ENCODE measurements around the gene MCHR1.

DNA sequence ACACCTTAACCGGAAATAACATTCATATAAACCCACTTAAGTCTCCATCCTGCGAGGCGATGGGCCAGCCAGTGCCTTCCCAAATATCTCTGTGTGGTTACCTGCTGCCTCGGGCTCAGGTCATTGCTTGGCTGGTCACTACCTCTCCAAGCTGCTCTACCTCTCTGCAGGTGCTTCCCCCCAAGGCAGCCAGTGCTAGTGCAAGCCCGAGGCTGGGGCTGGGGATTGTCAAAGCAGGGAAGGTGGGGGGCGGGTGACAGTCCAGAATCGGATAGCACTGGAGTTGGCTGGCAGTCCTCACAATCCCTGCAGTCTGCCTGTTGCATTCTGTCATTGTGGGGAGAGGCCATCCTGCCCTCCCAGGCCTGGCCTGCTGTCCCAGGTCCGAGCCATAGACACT lies 11.1 kb downstream of the MCHR1 start:
- no peak for TF ChIP-seq GATA3 (IDR thresholded peaks at IDR 0.05; ENCODE audit: low read depth, low read length)
- TF ChIP-seq GATA2 (IDR thresholded peaks at IDR 0.05; ENCODE audit: low read depth, low read length) = no peak

Data from SH-SY5Y (cell line).